Right cardiac atrium (tissue), 5 donors: ENCODE data around the gene RRP9. TPM values are rescaled to one million over a fixed set of nuclear protein-coding genes. Genes with fewer than 3 reads are reported as not detected.
"Not testable (repeated sequence)": the region's sequence is repeated elsewhere in the genome, so short reads cannot be mapped to it uniquely, and the experiment has no call there.

ENCODE experiments used
- ATAC-seq, 2 donors: fragments of 200-7000 bp; cut with Tn5 transposase; one replicate each; pipeline versions ENCODE4 v1.8.0 to v1.9.1; 2020; ENCODE audit warnings: moderate library complexity in 2 of 2, mild to moderate bottlenecking in 1 of 2
- DNase-seq, 3 donors: peaks; one replicate each; pipeline ENCODE4 v3.0.0-alpha.2; 2020
- H3K27ac ChIP-seq: one replicate; pipeline ENCODE4 v1.5.1; 2013; ENCODE audit warnings: mild to moderate bottlenecking, low read length, control low read depth, moderate library complexity
- H3K27me3 ChIP-seq: one replicate; pipeline ENCODE4 v1.6.1; 2013; ENCODE audit not compliant: control insufficient read depth, insufficient read depth
- H3K4me1 ChIP-seq: one replicate; pipeline ENCODE4 v1.6.1; 2013; ENCODE audit warnings: low read length; ENCODE audit not compliant: control insufficient read depth, insufficient read depth
- H3K4me3 ChIP-seq: one replicate; pipeline ENCODE4 v1.5.1; 2013; ENCODE audit warnings: low read length, control low read depth
- H3K9me3 ChIP-seq: one replicate; pipeline ENCODE4 v1.6.1; 2013; ENCODE audit warnings: low read length; ENCODE audit not compliant: control insufficient read depth
- WGBS: extraction: QIAGEN DNeasy Blood & Tissue Kit; methylation state at CpG from one replicate; pipeline ENCODE4 v1.1.7; 2013; 5-methylcytosine and 5-hydroxymethylcytosine counted together
- intact Hi-C, 4 donors: fragments of 100-400 bp; cut with DNase I; formaldehyde crosslinking; loops; one replicate each; pipeline versions ENCODE4 v1.11.0 to v1.14.0; 2022 to 2023
- polyA plus RNA-seq: library from polyadenylated mRNA; stranded (reverse); fragments of 200-250 nt; gene quantifications from one replicate; pipeline ENCODE4 v1.2.3, GENCODE V29; 2013
- total RNA-seq, 4 donors: library from RNA; stranded (reverse); fragmentation: NEBNext Ultra II Directional; extraction: Animal tissue kit (Norgen Biotek cat#: 25700); gene quantifications; one replicate each; pipeline ENCODE4 v1.2.1, GENCODE V29; 2021
- donor health status: healthy with polysubstance abuse.
- donor health status: DM: no; HTN: yes; CAD: no.
- donor health status: DM: no; HTN: no; CAD: no.
- donor health status: DM: no; HTN: yes; CAD: no; lungs with severe emphysema.
- donor health status: DM: yes; HTN: yes; CAD: no.

The RRP9 gene
- total and polyA plus RNA-seq, 5 donors: 7.0 to 13.9 (median 9.4) TPM

- WGBS: 88% methylated on average over 5 of the region's 5 CpGs
- Histone ChIP-seq H3K27ac (no peak overlapping the region), H3K9me3 (no peaks in the 10 kb centered on the region), H3K27me3 (no peaks in the 10 kb centered on the region), H3K4me1 (no peaks in the 10 kb centered on the region), H3K4me3 (no peak overlapping the region)
- no peak for DNase-seq
- ATAC-seq: no peak
- intact Hi-C loops: no loop called here
Observed at GRCh38 chr3:51927061-51927977, 14.4 kb downstream of the RRP9 start.

- no peak overlapping the region for H3K27ac ChIP-seq
- H3K27me3 ChIP-seq: no peaks in the 10 kb centered on the region
- no peak for DNase-seq
- H3K4me3 ChIP-seq: no peak overlapping the region
- no peak for ATAC-seq
- intact Hi-C loops: no loop called here
- WGBS: 83% methylated on average over 11 of the region's 11 CpGs
- no peaks in the 10 kb centered on the region for H3K9me3 ChIP-seq
- no peaks in the 10 kb centered on the region for H3K4me1 ChIP-seq
Observed at GRCh38 chr3:51921081-51921578, 20.6 kb downstream of the RRP9 start.

- H3K27ac ChIP-seq: no peak overlapping the region
- WGBS: 51% methylated on average over 5 of the region's 5 CpGs
- H3K4me3 ChIP-seq: no peak overlapping the region
- intact Hi-C loops: no loop called here
- no peaks in the 10 kb centered on the region for H3K9me3 ChIP-seq
- H3K4me1 ChIP-seq: no peaks in the 10 kb centered on the region
- no peak for DNase-seq
- ATAC-seq: no peak
- no peaks in the 10 kb centered on the region for H3K27me3 ChIP-seq
Observed at GRCh38 chr3:51916418-51916817, 25.3 kb downstream of the RRP9 start.

- Histone ChIP-seq H3K9me3 (no peaks in the 10 kb centered on the region), H3K27me3 (no peaks in the 10 kb centered on the region), H3K4me3 (no peak overlapping the region), H3K27ac (no peak overlapping the region), H3K4me1 (no peaks in the 10 kb centered on the region)
- ATAC-seq (no peak), DNase-seq (no peak)
- intact Hi-C loops: no loop called here
- WGBS: 75% methylated on average over 4 of the region's 4 CpGs
Observed at GRCh38 chr3:51908026-51908425, 33.7 kb downstream of the RRP9 start.

GRCh38 chr3:51904034-51904823 is 37.5 kb downstream of the RRP9 start:
- no peak for DNase-seq
- no peaks in the 10 kb centered on the region for H3K4me1 ChIP-seq
- intact Hi-C loops: no loop called here
- no peaks in the 10 kb centered on the region for H3K27me3 ChIP-seq
- ATAC-seq: no peak
- H3K4me3 ChIP-seq: no peak overlapping the region
- 85% methylated on average over 2 of the region's 2 CpGs for WGBS
- no peaks in the 10 kb centered on the region for H3K9me3 ChIP-seq
- H3K27ac ChIP-seq: no peak overlapping the region

GRCh38 chr3:51902361-51902760 is 39.3 kb downstream of the RRP9 start:
- H3K4me3 ChIP-seq, H3K27ac ChIP-seq, DNase-seq, ATAC-seq, H3K27me3 ChIP-seq, H3K9me3 ChIP-seq, H3K4me1 ChIP-seq, intact Hi-C loops: not testable (repeated sequence)
- 78% methylated on average over 6 of the region's 7 CpGs for WGBS

GRCh38 chr3:51900043-51900442 is 41.7 kb downstream of the RRP9 start:
- WGBS: 74% methylated on average over 7 of the region's 7 CpGs
- not testable (repeated sequence) for ATAC-seq

GRCh38 chr3:51897391-51897790 is 44.3 kb downstream of the RRP9 start:
- Histone ChIP-seq H3K4me1 (no peaks in the 10 kb centered on the region), H3K27me3 (no peaks in the 10 kb centered on the region), H3K4me3 (no peak overlapping the region), H3K27ac (no peak overlapping the region), H3K9me3 (no peaks in the 10 kb centered on the region)
- 87% methylated on average over 15 of the region's 15 CpGs for WGBS
- intact Hi-C loops: no loop called here
- DNase-seq: no peak
- no peak for ATAC-seq

More at GRCh38 chr3:51900043-51900442, 41.7 kb downstream of the RRP9 start:
- intact Hi-C loops, H3K27ac ChIP-seq, H3K4me1 ChIP-seq, DNase-seq, H3K4me3 ChIP-seq, H3K27me3 ChIP-seq, H3K9me3 ChIP-seq: not testable (repeated sequence)

- no peaks in the 10 kb centered on the region for H3K9me3 ChIP-seq
- H3K27me3 ChIP-seq: no peaks in the 10 kb centered on the region
- no peaks in the 10 kb centered on the region for H3K4me1 ChIP-seq
- ATAC-seq: no peak
- no peak overlapping the region for H3K4me3 ChIP-seq
- intact Hi-C loops: no loop called here
- WGBS: 91% methylated on average over 10 of the region's 10 CpGs
- H3K27ac ChIP-seq: no peak overlapping the region
- DNase-seq: no peak
Observed at GRCh38 chr3:51896607-51897305, 44.9 kb downstream of the RRP9 start.

- H3K4me1 ChIP-seq: no peaks in the 10 kb centered on the region
- DNase-seq: no peak
- no peak overlapping the region for H3K4me3 ChIP-seq
- H3K9me3 ChIP-seq: no peaks in the 10 kb centered on the region
- WGBS: 95% methylated on average over 16 of the region's 16 CpGs
- intact Hi-C loops: no loop called here
- no peak overlapping the region for H3K27ac ChIP-seq
- no peaks in the 10 kb centered on the region for H3K27me3 ChIP-seq
- ATAC-seq: no peak
Observed at GRCh38 chr3:51894939-51895338, 46.8 kb downstream of the RRP9 start.
